A172 (cell line): ENCODE results near the gene TCIRG1. TPM values are rescaled to one million over a fixed set of nuclear protein-coding genes. Genes with fewer than 3 reads are reported as not detected.
A peak's percentile ranks its signal among the peaks of the same experiment; 100 is the strongest.
"Not testable (repeated sequence)": the region's sequence is repeated elsewhere in the genome, so short reads cannot be mapped to it uniquely, and the experiment has no call there.

Experiments used
- DNase-seq: peaks from one replicate; pipeline ENCODE4 v3.0.0-alpha.2; 2015; ENCODE audit warnings: low spot score
- total RNA-seq: library from RNA; depleted of rRNA; stranded (reverse); fragments of >200 nt; shearing (Covaris generic); gene quantifications from 2 replicates; pipeline ENCODE4 v1.2.3, GENCODE V29; 2014; rRNA removed

Gene TCIRG1
- total RNA-seq, result 149 and 167 TPM in 2 replicates

GRCh38 chr11:68038718-68039525 is at the start of gene TCIRG1:
Gene TCIRG1, plus strand, starts transcription at chr11:68039025. Its CDS starts 2,247 bp downstream, at chr11:68041272.
- DNase-seq, result peak; percentile 80

- not testable (repeated sequence) for DNase-seq
These were observed 48.1 kb upstream of the TCIRG1 start for GRCh38 chr11:67990546-67991346.

GRCh38 chr11:67991347-67992121 is 47.3 kb upstream of the TCIRG1 start:
- not testable (repeated sequence) for DNase-seq

GRCh38 chr11:67993821-67994220 is 45.0 kb upstream of the TCIRG1 start:
- DNase-seq, result not testable (repeated sequence)

GRCh38 chr11:67994387-67994786 is 44.4 kb upstream of the TCIRG1 start:
- DNase-seq, result not testable (repeated sequence)

GRCh38 chr11:67995129-67995528 is 43.7 kb upstream of the TCIRG1 start:
- DNase-seq, result not testable (repeated sequence)

GRCh38 chr11:67995579-67995978 is 43.2 kb upstream of the TCIRG1 start:
- DNase-seq, result not testable (repeated sequence)

- no peak for DNase-seq
These were observed 42.8 kb upstream of the TCIRG1 start for GRCh38 chr11:67996051-67996450.

GRCh38 chr11:67996622-67997474 is 42.0 kb upstream of the TCIRG1 start:
- DNase-seq, result no peak

- no peak for DNase-seq
These were observed 41.3 kb upstream of the TCIRG1 start for GRCh38 chr11:67997475-67997921.

GRCh38 chr11:67998150-67999045 is 40.4 kb upstream of the TCIRG1 start:
- DNase-seq, result no peak

GRCh38 chr11:67999201-67999629 is 39.6 kb upstream of the TCIRG1 start:
- no peak for DNase-seq

GRCh38 chr11:67999704-68000103 is 39.1 kb upstream of the TCIRG1 start:
- DNase-seq, result no peak

- DNase-seq, result no peak
These were observed 36.3 kb upstream of the TCIRG1 start for GRCh38 chr11:68002575-68002937.

GRCh38 chr11:68002938-68003845 is 35.6 kb upstream of the TCIRG1 start:
- DNase-seq, result no peak

- peak; percentile 53 for DNase-seq
These were observed 34.8 kb upstream of the TCIRG1 start, which contains the start of gene UNC93B1 for GRCh38 chr11:68003846-68004550. Gene UNC93B1, minus strand, starts transcription at chr11:68004097. Its CDS starts 54 bp downstream, at chr11:68004043.

- DNase-seq, result no peak
These were observed 34.1 kb upstream of the TCIRG1 start for GRCh38 chr11:68004551-68005335.
